Spleen (tissue), 11 donors: Measurements from ENCODE around the gene MSX1. TPM values are rescaled to one million over a fixed set of nuclear protein-coding genes. Genes with fewer than 3 reads are reported as not detected.
"Not testable (repeated sequence)": the region's sequence is repeated elsewhere in the genome, so short reads cannot be mapped to it uniquely, and the experiment has no call there.

Experiments used
- DNase-seq: peaks from one replicate; pipeline ENCODE4 v3.0.0-alpha.2; 2020
- H3K27ac ChIP-seq, 8 donors: fragments of 200-600 bp; sonication (generic) in 7 of 8; 1 replicate in 4 of 8; 2 replicates in 4 of 8; pipeline versions ENCODE4 v1.5.0 to v1.8.0; 2016 to 2021; ENCODE audit warnings: inconsistent platforms in 4 of 8, mild to moderate bottlenecking in 4 of 8, moderate library complexity in 1 of 8
- H3K27me3 ChIP-seq, 7 donors: fragments of 200-600 bp; sonication (generic) in 6 of 7; replicated peaks in 1 of 7; 1 replicate in 4 of 7; 2 replicates in 3 of 7; pipeline versions ENCODE4 v1.5.0 to v1.8.0; 2016 to 2021; ENCODE audit warnings: inconsistent platforms in 3 of 7, mild to moderate bottlenecking in 1 of 7
- H3K36me3 ChIP-seq, 6 donors: fragments of 200-600 bp; sonication (generic) in 5 of 6; 1 replicate in 4 of 6; 2 replicates in 2 of 6; pipeline versions ENCODE4 v1.5.0 to v1.8.0; 2016 to 2021; ENCODE audit warnings: inconsistent platforms in 2 of 6
- H3K4me1 ChIP-seq, 6 donors: fragments of 200-600 bp; sonication (generic) in 5 of 6; 1 replicate in 3 of 6; 2 replicates in 3 of 6; pipeline versions ENCODE4 v1.5.0 to v1.8.0; 2016 to 2021; ENCODE audit warnings: inconsistent platforms in 3 of 6
- H3K4me3 ChIP-seq, 8 donors: fragments of 200-600 bp; sonication (generic) in 7 of 8; 1 replicate in 4 of 8; 2 replicates in 4 of 8; pipeline versions ENCODE4 v1.5.0 to v1.8.0; 2016 to 2021; ENCODE audit warnings: inconsistent platforms in 4 of 8, mild to moderate bottlenecking in 4 of 8, moderate library complexity in 2 of 8
- H3K9me3 ChIP-seq, 8 donors: fragments of 200-600 bp; sonication (generic) in 7 of 8; 1 replicate in 4 of 8; 2 replicates in 4 of 8; pipeline versions ENCODE4 v1.5.0 to v1.8.0; 2016 to 2021; ENCODE audit warnings: inconsistent platforms in 4 of 8
- POLR2A ChIP-seq, 3 donors: fragments of 450-650 bp; IDR thresholded peaks; one replicate each; pipeline ENCODE4 v1.5.1; 2017; ENCODE audit warnings: antibody characterized with exemption in 3 of 3, mild to moderate bottlenecking in 1 of 3
- POLR2AphosphoS5 ChIP-seq, 3 donors: sonication (generic); formaldehyde crosslinking; IDR thresholded peaks; one replicate each; pipeline ENCODE4 v1.5.1; 2017; ENCODE audit warnings: antibody characterized with exemption in 3 of 3
- whole genome bisulfite sequencing, 5 donors: extraction: QIAGEN DNeasy Blood & Tissue Kit in 3 of 5; methylation state at CpG; one replicate each; pipeline versions ENCODE4 v1.1.5 to v1.1.7; 2013 to 2018; 5-methylcytosine and 5-hydroxymethylcytosine counted together
- intact Hi-C: fragments of 100-400 bp; cut with DNase I; formaldehyde crosslinking; loops from one replicate; pipeline ENCODE4 v1.15.0; 2023; ENCODE audit warnings: low total_unique reads
- polyA plus RNA-seq, 3 donors: library from polyadenylated mRNA; stranded (reverse); fragments of 200-250 nt; gene quantifications; one replicate each; pipeline ENCODE4 v1.2.1, GENCODE V29; 2013
- total RNA-seq, 7 donors: library from RNA; depleted of rRNA in 3 of 7; stranded (reverse); fragments of >200 nt in 3 of 7; fragmentation: NEBNext Ultra II Directional in 4 of 7; extraction: Animal tissue kit (Norgen Biotek cat#: 25700) in 4 of 7; gene quantifications; one replicate each; pipeline versions ENCODE4 v1.1.0 to v1.2.1, GENCODE V29; 2016 to 2021
- TF ChIP-seq, protein P1 (sequence below), 11 experiments: fragments of 200-600 bp in 7 of 11; fragments of 450-650 bp in 4 of 11; sonication (generic) in 4 of 11; IDR thresholded peaks in 8 of 11; conservative IDR thresholded peaks in 3 of 11; 1 replicate in 7 of 11; 2 replicates in 4 of 11; pipeline versions ENCODE4 v1.4.0 to v1.8.0; 2016 to 2021; ENCODE audit warnings: antibody characterized with exemption in 11 of 11, inconsistent platforms in 4 of 11, mild to moderate bottlenecking in 1 of 11
- donor health status: healthy with polysubstance abuse.
- donor health status: DM: no; HTN: no; CAD: no; lungs with moderate emphysema.
- donor health status: DM: no; HTN: no; CAD: no.
- donor health status: Bipolar disorder and iron deficiency.
- donor health status: healthy.
- donor health status: DM: no; HTN: no; CAD: no.
- donor health status: DM: yes; HTN: yes; CAD: no.

MSX1 gene
- total and polyA plus RNA-seq, 10 donors, result 1.1 to 6.8 (median 4.4) TPM

GRCh38 chr4:4821577-4821976 is 37.9 kb upstream of the MSX1 start:
- Histone ChIP-seq H3K27me3 (peaks cover 0 to 8% (median 0%) of the 10 kb centered on the region in 7 donors), H3K9me3 (peaks cover 0 to 39% (median 15%) of the 10 kb centered on the region in 8 donors), H3K4me3 (no peak overlapping the region), H3K36me3 (no peaks in the 10 kb centered on the region), H3K27ac (no peak overlapping the region), H3K4me1 (no peaks in the 10 kb centered on the region)
- DNase-seq, result no peak
- TF ChIP-seq, protein P1, sequence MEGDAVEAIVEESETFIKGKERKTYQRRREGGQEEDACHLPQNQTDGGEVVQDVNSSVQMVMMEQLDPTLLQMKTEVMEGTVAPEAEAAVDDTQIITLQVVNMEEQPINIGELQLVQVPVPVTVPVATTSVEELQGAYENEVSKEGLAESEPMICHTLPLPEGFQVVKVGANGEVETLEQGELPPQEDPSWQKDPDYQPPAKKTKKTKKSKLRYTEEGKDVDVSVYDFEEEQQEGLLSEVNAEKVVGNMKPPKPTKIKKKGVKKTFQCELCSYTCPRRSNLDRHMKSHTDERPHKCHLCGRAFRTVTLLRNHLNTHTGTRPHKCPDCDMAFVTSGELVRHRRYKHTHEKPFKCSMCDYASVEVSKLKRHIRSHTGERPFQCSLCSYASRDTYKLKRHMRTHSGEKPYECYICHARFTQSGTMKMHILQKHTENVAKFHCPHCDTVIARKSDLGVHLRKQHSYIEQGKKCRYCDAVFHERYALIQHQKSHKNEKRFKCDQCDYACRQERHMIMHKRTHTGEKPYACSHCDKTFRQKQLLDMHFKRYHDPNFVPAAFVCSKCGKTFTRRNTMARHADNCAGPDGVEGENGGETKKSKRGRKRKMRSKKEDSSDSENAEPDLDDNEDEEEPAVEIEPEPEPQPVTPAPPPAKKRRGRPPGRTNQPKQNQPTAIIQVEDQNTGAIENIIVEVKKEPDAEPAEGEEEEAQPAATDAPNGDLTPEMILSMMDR (IDR thresholded peaks at IDR 0.05 in 8 of 11, conservative IDR thresholded peaks at IDR 0.05 in 3 of 11), result no peak
- TF ChIP-seq POLR2A (IDR thresholded peaks at IDR 0.05) (no peak), POLR2AphosphoS5 (IDR thresholded peaks at IDR 0.05) (no peak)
- intact Hi-C loops, result no loop called here

GRCh38 chr4:4822286-4822685 is 37.2 kb upstream of the MSX1 start:
- H3K36me3 ChIP-seq, H3K4me1 ChIP-seq, H3K27me3 ChIP-seq, H3K4me3 ChIP-seq, intact Hi-C loops, DNase-seq, H3K27ac ChIP-seq: not testable (repeated sequence)
- peaks cover 0 to 32% (median 8%) of the 10 kb centered on the region in 8 donors for H3K9me3 ChIP-seq
- WGBS, 5 donors, result 59 to 100% (median 94%) methylated on average over 1 to 6 of the region's 6 CpGs

DNA sequence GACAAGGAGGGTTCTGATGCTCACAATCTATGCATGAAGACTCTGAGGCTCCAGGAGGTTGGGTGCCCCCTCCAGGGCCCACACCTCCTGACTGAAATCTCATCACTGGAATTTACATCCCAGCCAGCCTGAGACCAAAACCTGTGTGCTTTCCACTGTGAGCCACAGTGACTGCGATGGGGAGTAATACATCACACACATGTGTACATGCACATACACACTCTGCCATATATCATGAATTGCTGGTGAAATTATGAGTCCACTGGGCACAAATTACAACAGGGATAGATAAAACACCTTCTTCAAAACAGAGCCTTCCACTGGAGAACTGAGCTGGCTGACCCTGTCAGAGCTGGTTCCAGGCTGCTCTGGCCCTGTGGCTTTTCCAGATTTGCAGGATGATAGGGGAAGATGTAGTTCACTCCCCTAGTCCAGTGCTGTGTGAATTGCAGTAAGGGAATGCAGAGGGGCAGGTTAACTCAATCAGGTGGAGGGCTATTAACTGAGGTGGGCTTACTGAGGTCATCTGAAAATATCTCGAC is 35.8 kb upstream of the MSX1 start:
- Histone ChIP-seq H3K9me3 (peaks cover 0 to 24% (median 7%) of the 10 kb centered on the region in 8 donors), H3K36me3 (no peaks in the 10 kb centered on the region), H3K27me3 (peaks cover 0 to 10% (median 0%) of the 10 kb centered on the region in 7 donors), H3K4me1 (no peaks in the 10 kb centered on the region), H3K27ac (no peak overlapping the region), H3K4me3 (no peak overlapping the region)
- intact Hi-C loops, result no loop called here
- DNase-seq, result no peak
- WGBS, 5 donors, result 46 to 83% (median 74%) methylated on average over 2 of the region's 2 CpGs
- TF ChIP-seq POLR2A (IDR thresholded peaks at IDR 0.05) (no peak), POLR2AphosphoS5 (IDR thresholded peaks at IDR 0.05) (no peak)
- TF ChIP-seq, protein P1 (IDR thresholded peaks at IDR 0.05 in 8 of 11, conservative IDR thresholded peaks at IDR 0.05 in 3 of 11), result no peak

DNA sequence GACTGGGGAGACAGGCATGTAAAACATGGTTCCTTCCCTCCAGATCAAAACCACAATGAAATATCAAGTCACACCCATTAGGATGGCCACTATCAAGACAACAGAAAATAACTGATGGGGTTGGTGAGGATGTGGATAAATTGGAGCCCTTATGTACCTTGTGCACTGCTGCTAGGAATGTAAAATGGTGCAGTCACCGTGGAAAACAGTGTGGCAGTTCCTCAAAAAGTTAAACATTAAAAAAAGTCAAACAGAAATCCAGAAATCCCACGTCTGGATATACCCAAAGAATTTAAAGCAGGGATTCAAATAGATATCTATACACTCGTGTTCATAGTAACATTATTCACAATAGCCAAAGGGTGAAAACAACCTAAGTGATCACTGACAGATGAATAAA is 35.2 kb upstream of the MSX1 start:
- intact Hi-C loops, result no loop called here
- H3K4me1 ChIP-seq, result no peaks in the 10 kb centered on the region
- no peak for DNase-seq
- peaks cover 0 to 13% (median 0%) of the 10 kb centered on the region in 7 donors for H3K27me3 ChIP-seq
- WGBS, 5 donors, result 36 to 70% (median 69%) methylated on average over 3 of the region's 3 CpGs
- peaks cover 0 to 24% (median 7%) of the 10 kb centered on the region in 8 donors for H3K9me3 ChIP-seq
- H3K36me3 ChIP-seq, result no peaks in the 10 kb centered on the region
- H3K4me3 ChIP-seq, result no peak overlapping the region
- TF ChIP-seq POLR2AphosphoS5 (IDR thresholded peaks at IDR 0.05), result no peak
- TF ChIP-seq POLR2A (IDR thresholded peaks at IDR 0.05), result no peak
- no peak overlapping the region for H3K27ac ChIP-seq

- H3K36me3 ChIP-seq, result no peaks in the 10 kb centered on the region
- peaks cover 0 to 15% (median 0%) of the 10 kb centered on the region in 7 donors for H3K27me3 ChIP-seq
- H3K27ac ChIP-seq, result no peak overlapping the region
- H3K9me3 ChIP-seq, result peaks cover 0 to 24% (median 7%) of the 10 kb centered on the region in 8 donors
- intact Hi-C loops, result no loop called here
- TF ChIP-seq, protein P1 (IDR thresholded peaks at IDR 0.05 in 8 of 11, conservative IDR thresholded peaks at IDR 0.05 in 3 of 11), result no peak
- TF ChIP-seq POLR2A (IDR thresholded peaks at IDR 0.05), result no peak
- TF ChIP-seq POLR2AphosphoS5 (IDR thresholded peaks at IDR 0.05), result no peak
- H3K4me3 ChIP-seq, result no peak overlapping the region
- 75 to 87% (median 81%) methylated on average over 7 of the region's 7 CpGs for WGBS, 5 donors
- DNase-seq, result no peak
- no peaks in the 10 kb centered on the region for H3K4me1 ChIP-seq
Measured at GRCh38 chr4:4825431-4825830, 34.0 kb upstream of the MSX1 start.
